ENCODE results near the gene WIZ. TPM values are rescaled to one million over a fixed set of nuclear protein-coding genes. Genes with fewer than 3 reads are reported as not detected.

Gene WIZ
- polyA plus RNA-seq, 3 donors: 32.6 to 43.1 (median 42.2) TPM

GRCh38 chr19:15378534-15379082, 71.1 kb downstream of the WIZ start:
- no peak for DNase-seq

- DNase-seq: no peak
Observed at GRCh38 chr19:15374796-15375440, 74.8 kb downstream of the WIZ start.

GRCh38 chr19:15374105-15374651, 75.6 kb downstream of the WIZ start:
- no peak for DNase-seq

GRCh38 chr19:15373644-15374043, 76.1 kb downstream of the WIZ start:
- DNase-seq: no peak

GRCh38 chr19:15372891-15373301, 76.9 kb downstream of the WIZ start:
- DNase-seq: no peak

GRCh38 chr19:15372470-15372869, 77.3 kb downstream of the WIZ start:
- no peak for DNase-seq

- no peak for DNase-seq
Observed at GRCh38 chr19:15371786-15372380, 77.9 kb downstream of the WIZ start.

- no peak for DNase-seq
Observed at GRCh38 chr19:15371119-15371518, 78.6 kb downstream of the WIZ start.

Other genes starting within 250 kb of the WIZ start
- 100 to 1,000 TPM; 106 to 137 (median 135) TPM for gene NOTCH3, start 249.0 kb downstream of the WIZ start, polyA plus RNA-seq (ENCODE audit: insufficient read length in 3 of 3)
- 1 to 10 TPM; 4.5 to 6.2 (median 5.7) TPM for gene EPHX3, start 217.5 kb downstream of the WIZ start, polyA plus RNA-seq (ENCODE audit: insufficient read length in 3 of 3)
- 10 to 100 TPM; 51.6 to 59.8 (median 58.6) TPM for gene BRD4, start 117.4 kb downstream of the WIZ start, polyA plus RNA-seq (ENCODE audit: insufficient read length in 3 of 3)
- gene AKAP8, start 70.2 kb downstream of the WIZ start, polyA plus RNA-seq (ENCODE audit: insufficient read length in 3 of 3): 10 to 100 TPM; 26.6 to 36.3 (median 35.5) TPM
- 100 to 1,000 TPM; 102 to 126 (median 109) TPM for gene AKAP8L, start 31.0 kb downstream of the WIZ start, polyA plus RNA-seq (ENCODE audit: insufficient read length in 3 of 3)
- gene RASAL3, start 14.6 kb upstream of the WIZ start, polyA plus RNA-seq (ENCODE audit: insufficient read length in 3 of 3): 1 to 10 TPM; 1.0 to 1.3 (median 1.0) TPM
- under 1 TPM in 1 of 3 donors, not detected in 2; 0.04 TPM for gene PGLYRP2, start 29.5 kb upstream of the WIZ start, polyA plus RNA-seq (ENCODE audit: insufficient read length in 3 of 3)
- gene CYP4F22, start 58.6 kb upstream of the WIZ start, polyA plus RNA-seq (ENCODE audit: insufficient read length in 3 of 3): under 1 TPM; 0.12 to 0.37 (median 0.14) TPM
- gene CYP4F8, start 165.3 kb upstream of the WIZ start, polyA plus RNA-seq (ENCODE audit: insufficient read length in 3 of 3): under 1 TPM in 1 of 3 donors, not detected in 2; 0.03 TPM
- gene CYP4F3, start 190.9 kb upstream of the WIZ start, polyA plus RNA-seq (ENCODE audit: insufficient read length in 3 of 3): 1 to 10 TPM in 2 of 3 donors, under 1 TPM in 1; 0.27 to 1.3 (median 1.1) TPM
- gene CYP4F12, start 223.1 kb upstream of the WIZ start, polyA plus RNA-seq (ENCODE audit: insufficient read length in 3 of 3): 1 to 10 TPM in 1 of 3 donors, under 1 TPM in 1, not detected in 1; 0.93 to 1.2 TPM

Data from renal pelvis (tissue), 4 donors.